ENCODE results near the gene POU2F3.

DNA sequence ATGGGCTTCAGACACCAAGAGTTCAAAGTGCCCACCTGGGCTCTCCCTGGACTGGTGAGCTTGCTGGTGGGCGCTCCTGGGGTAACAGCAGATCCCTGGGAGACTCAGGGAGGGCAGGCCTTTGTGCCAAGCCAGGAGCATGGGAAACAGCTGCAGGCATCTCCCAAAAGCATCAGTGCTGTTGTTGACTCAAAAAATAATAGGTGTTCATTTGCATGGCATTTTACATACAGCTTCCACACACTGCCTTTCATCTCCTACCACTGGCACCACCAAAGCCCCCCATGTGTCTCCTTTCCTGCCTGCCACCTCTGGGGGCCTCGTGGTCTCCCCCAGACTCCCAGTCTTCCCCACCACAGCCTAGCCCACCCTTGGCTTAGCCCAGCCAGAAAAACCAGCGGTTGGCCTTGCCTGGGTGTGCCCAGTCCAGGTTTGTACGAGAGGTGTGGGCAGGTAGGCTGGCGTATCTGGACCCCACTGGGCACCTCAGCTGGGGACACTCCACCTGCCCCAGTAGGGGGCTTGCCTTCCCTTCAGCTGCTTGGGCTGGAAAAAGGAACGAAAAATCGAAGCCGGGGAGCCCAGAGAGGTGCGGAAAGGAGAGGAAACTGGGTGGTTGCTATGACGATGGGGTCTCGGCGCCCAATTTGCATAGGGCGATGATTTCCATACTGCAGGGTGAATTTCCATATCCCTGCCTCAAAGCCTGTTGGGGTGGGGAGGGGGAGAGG lies 15.0 kb downstream of the POU2F3 start:
- TF ChIP-seq POLR2AphosphoS5 (IDR thresholded peaks at IDR 0.05; ENCODE audit: low read depth, low read length) (no peak), TAF1 (IDR thresholded peaks at IDR 0.05; ENCODE audit: borderline replicate concordance, insufficient read depth, low read length) (no peak), SIN3A (IDR thresholded peaks at IDR 0.05; ENCODE audit: borderline replicate concordance, insufficient read depth, low read length) (no peak), REST (IDR thresholded peaks at IDR 0.05; ENCODE audit: insufficient read depth in 1 of 2, low read depth in 2 of 2, low read length in 2 of 2) (no peak), FOXP2 (optimal IDR thresholded peaks at IDR 0.05; ENCODE audit: borderline replicate concordance, extremely low read depth, extremely low read length, insufficient read depth) (no peak)
